GM19025 (cell line): Measurements from ENCODE around the gene CD163L1.
"Not testable (repeated sequence)": the region's sequence is repeated elsewhere in the genome, so short reads cannot be mapped to it uniquely, and the experiment has no call there.

Source experiments
- ATAC-seq: cut with Tn5 transposase; IDR thresholded peaks from one replicate; pipeline ENCODE4 v1.9.1; 2021; ENCODE audit warnings: mild to moderate bottlenecking, low read depth, moderate library complexity; ENCODE audit not compliant: unreplicated experiment

Gene CD163L1

DNA sequence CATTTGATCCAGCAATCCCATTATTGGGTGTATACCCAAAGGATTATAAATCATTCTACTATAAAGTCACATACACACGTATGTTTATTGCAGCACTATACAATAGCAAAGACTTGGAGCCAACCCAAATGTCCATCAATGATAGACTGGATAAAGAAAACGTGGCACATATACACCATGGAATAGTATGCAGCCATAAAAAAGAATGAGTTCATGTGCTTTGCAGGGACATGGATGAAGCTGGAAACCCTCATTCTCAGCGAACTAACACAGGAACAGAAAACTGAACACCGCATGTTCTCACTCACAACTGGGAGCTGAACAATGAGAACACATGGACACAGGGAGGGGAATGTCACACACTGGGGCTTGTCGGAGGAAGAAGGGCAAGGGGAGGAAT, 106.2 kb downstream of the CD163L1 start:
- not testable (repeated sequence) for ATAC-seq

DNA sequence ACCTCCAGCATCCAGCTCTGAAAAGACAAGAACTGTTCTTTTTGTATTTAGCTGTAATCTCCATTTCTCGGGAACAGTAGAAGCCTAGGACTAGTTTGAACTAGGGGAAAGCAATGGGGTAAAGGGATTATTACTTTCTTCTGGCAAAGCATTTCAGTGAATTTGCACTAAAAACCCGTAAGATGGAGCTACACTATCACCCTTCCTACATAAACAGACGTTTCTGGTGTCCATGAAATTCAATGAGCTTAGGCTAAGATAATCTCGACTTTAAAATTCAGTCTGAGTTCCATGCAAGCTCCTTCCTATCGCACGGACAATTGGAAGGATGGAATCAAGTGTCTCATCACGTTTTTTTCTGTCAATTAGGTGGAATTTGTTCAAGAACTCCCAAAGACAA, 116.0 kb downstream of the CD163L1 start:
- no peak for ATAC-seq

DNA sequence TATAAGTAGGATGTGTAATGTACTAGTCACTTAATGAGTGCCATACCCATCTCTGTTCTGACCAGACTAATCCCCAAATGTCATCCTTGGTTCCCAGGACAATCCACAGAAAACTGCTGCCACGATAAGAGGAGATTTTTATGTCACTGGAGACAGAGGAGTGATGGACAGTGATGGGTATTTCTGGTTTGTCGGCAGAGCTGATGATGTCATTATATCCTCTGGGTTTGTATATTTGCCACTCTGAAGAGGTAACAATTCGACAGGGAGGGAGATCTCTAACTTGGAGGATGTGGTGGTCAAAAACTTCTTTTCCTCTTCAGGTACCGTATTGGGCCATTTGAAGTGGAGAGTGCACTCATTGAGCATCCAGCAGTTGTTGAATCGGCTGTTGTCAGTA, 119.8 kb downstream of the CD163L1 start:
- no peak for ATAC-seq

DNA sequence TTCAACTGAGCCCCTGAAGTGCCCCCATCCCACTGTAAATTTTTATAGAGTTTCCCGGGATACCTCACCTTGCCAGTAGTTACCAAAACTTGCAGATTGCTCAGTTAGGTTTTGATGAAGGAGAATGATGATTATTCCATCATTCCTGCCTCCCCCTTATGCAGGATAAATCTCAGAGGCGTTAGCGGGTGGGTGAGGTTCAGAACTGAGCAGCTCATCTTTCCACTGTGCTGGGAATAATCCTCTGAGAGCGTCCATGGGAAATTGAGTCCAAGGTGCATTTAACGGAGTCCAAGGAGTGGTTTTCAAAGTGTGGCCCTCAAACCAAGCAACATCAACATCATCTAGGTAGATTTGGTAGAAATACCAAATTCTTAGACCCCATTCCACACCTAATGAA, 121.4 kb downstream of the CD163L1 start:
- ATAC-seq, result no peak

DNA sequence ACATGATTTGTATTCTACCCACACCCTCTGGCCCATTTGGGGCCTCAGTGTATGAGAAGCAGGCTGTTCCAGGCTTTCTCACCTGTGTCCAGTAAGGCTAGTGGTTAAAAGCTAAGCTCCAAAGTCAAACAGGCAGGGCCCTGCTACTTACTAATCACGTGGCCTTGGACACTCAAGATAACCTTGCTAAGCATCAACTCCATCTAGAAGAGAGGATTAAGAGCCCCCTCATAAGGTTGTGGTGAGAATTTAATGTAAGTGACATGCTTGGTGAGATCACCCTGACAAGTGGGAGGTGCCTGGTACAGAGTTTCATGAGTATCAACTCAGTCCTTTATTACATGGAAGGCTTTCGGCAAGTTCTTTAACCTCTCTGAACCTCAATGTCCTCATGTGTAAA, 122.3 kb downstream of the CD163L1 start:
- ATAC-seq, result no peak

DNA sequence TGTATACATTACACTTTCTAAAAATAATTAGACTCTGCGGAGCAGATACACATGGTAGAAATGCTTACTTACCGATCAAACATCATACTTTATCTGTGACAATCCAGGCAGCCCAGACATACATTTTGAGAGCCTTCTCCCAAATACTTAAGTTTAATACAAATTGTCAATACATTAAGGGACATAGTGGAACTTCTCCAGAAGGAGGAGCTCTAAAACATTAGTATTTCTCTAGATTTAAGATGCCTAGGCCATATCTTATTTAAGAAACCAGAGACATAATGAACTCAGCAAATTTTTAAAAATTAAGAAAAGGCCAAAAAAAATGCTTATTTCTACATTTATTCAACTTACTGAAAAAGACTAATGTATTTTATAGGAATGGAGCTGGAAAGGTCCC, 124.0 kb downstream of the CD163L1 start:
- no peak for ATAC-seq

DNA sequence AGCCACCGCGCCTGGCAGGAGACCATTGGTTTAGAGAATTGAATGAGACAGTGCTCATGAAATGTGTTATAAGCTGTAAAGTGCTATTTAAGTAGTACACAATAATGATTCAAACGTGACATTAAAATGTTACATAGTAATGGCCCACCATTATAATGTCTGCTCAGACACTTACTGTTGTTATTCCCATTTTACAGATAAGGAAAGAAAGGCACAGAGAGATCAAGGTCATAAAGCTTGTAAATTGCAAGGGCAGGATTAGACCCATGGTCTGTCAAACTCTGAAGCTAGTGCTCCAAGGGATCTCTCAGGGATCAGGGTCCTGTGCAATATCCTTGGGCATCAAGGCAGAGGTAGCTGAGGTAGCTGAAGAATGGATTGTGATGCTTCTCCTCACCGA, 133.9 kb downstream of the CD163L1 start:
- no peak for ATAC-seq
